Measurements from ENCODE around the gene DLGAP1. TPM values are rescaled to one million over a fixed set of nuclear protein-coding genes. Genes with fewer than 3 reads are reported as not detected.
"Not testable (repeated sequence)": the region's sequence is repeated elsewhere in the genome, so short reads cannot be mapped to it uniquely, and the experiment has no call there.

The DLGAP1 gene
- total RNA-seq, 1 donor from 2014 or later = 0.36 TPM

DNA sequence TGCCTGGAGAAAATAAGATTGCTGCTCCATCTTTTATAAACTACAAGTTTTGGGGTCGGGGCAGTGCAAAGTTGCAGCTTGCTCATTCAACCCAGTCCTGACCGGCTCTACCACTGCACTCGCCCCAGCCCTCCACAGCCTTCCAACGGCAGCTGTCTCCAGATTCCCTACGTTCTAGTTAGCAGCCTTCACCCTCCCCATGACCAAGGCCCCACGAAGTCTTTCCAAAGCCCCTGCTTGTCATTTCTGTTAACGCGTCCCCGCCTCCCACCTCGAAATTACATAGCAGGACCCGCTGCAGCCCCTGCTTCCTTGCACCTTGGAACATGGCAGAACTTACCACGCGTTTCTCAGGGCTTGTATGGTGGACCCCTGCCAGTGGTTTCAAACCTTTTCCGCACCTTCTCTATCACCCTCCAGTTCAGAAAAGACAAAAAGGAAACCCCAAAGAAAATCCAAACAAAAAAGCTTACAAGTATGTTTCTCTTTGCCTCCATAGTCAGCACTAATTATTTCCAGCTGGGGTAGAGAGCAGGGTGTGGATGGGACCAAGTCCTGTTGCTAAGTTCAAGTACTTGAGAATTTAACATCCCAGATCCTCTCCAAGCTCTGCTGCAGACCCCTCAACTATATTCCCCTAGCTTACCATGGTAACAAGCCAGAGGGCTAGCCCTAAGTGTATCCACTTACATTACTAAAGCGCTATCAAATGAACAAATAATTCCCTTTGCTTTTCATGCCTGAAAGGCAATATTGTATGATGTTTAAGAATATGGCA, 843.6 kb downstream of the DLGAP1 start:
- intact Hi-C loops (cut with micrococcal nuclease) = no loop called here
- DNase-seq (ENCODE audit: low spot score) = no peak

GRCh38 chr18:3610813-3611212, 844.3 kb downstream of the DLGAP1 start:
- Mint-ChIP-seq H3K36me3 (ENCODE audit: low read depth) (peaks cover 6% of the 10 kb centered on the region), H3K4me1 (ENCODE audit: low read depth) (peaks cover 37% of the 10 kb centered on the region), H3K4me3 (no peak overlapping the region), H3K27ac (no peak overlapping the region), H3K9me3 (no peaks in the 10 kb centered on the region), H3K27me3 (ENCODE audit: insufficient read depth) (no peaks in the 10 kb centered on the region)
- intact Hi-C loops (cut with micrococcal nuclease) = no loop called here
- no peak for DNase-seq (ENCODE audit: low spot score)

More for the DNA sequence above, 843.6 kb downstream of the DLGAP1 start:
- H3K27ac Mint-ChIP-seq = no peak overlapping the region
- H3K4me1 Mint-ChIP-seq (ENCODE audit: low read depth) = peaks cover 37% of the 10 kb centered on the region
- no peaks in the 10 kb centered on the region for H3K9me3 Mint-ChIP-seq
- H3K36me3 Mint-ChIP-seq (ENCODE audit: low read depth) = peaks cover 6% of the 10 kb centered on the region
- no peaks in the 10 kb centered on the region for H3K27me3 Mint-ChIP-seq (ENCODE audit: insufficient read depth)
- no peak overlapping the region for H3K4me3 Mint-ChIP-seq

GRCh38 chr18:3610188-3610708, 844.9 kb downstream of the DLGAP1 start:
- peaks cover 34% of the 10 kb centered on the region for H3K4me1 Mint-ChIP-seq (ENCODE audit: low read depth)
- no peak for DNase-seq (ENCODE audit: low spot score)
- no peak overlapping the region for H3K4me3 Mint-ChIP-seq
- H3K27me3 Mint-ChIP-seq (ENCODE audit: insufficient read depth) = no peaks in the 10 kb centered on the region
- H3K27ac Mint-ChIP-seq = no peak overlapping the region
- H3K9me3 Mint-ChIP-seq = no peaks in the 10 kb centered on the region
- H3K36me3 Mint-ChIP-seq (ENCODE audit: low read depth) = peaks cover 6% of the 10 kb centered on the region
- intact Hi-C loops (cut with micrococcal nuclease) = no loop called here

DNA sequence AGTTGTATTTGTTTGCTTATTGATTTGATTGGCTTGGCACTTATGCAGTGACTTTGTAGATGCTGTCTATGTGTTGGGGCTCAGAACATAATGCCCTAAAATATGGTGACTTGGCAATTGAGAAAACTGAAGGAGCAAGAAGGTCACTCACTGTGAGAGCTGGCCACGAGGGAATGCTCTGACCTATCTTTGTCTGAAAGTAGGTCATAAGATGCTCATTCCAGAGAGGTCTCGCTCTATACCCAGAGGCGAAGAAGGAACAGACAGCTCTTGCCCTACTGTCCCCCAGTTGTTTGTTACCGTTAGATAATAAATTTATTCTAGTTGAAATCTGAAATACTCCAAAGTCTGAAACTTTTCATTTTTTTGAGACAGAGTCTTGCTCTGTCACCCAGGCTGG, 846.6 kb downstream of the DLGAP1 start:
- no peak for DNase-seq (ENCODE audit: low spot score)
- no peak overlapping the region for H3K4me3 Mint-ChIP-seq
- peaks cover 31% of the 10 kb centered on the region for H3K4me1 Mint-ChIP-seq (ENCODE audit: low read depth)
- peak overlapping the region; percentile 45 for H3K27ac Mint-ChIP-seq
- peaks cover 6% of the 10 kb centered on the region for H3K36me3 Mint-ChIP-seq (ENCODE audit: low read depth)
- intact Hi-C loops (cut with micrococcal nuclease) = no loop called here
- H3K27me3 Mint-ChIP-seq (ENCODE audit: insufficient read depth) = no peaks in the 10 kb centered on the region
- H3K9me3 Mint-ChIP-seq = no peaks in the 10 kb centered on the region

DNA sequence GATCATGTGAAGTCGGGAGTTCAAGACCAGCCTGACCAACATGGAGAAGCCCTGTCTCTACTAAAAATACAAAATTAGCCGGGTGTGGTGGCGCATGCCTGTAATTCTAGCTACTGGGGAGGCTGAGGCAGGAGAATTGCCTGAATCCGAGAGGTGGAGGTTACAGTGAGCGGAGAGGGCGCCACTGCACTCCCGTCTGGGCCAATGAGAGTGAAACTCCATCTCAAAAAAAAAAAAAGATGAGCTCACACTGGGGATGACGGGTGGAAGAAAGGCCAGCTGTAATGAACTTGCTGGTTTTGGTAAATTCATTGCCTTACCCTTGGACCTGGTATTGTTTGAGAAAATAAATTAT, 847.0 kb downstream of the DLGAP1 start:
- intact Hi-C loops (cut with micrococcal nuclease); H3K27me3 Mint-ChIP-seq (ENCODE audit: insufficient read depth); H3K4me3 Mint-ChIP-seq; DNase-seq (ENCODE audit: low spot score); H3K36me3 Mint-ChIP-seq (ENCODE audit: low read depth); H3K9me3 Mint-ChIP-seq: not testable (repeated sequence)
- H3K4me1 Mint-ChIP-seq (ENCODE audit: low read depth) = peaks cover 31% of the 10 kb centered on the region
- peak overlapping the region; percentile 45 for H3K27ac Mint-ChIP-seq

DNA sequence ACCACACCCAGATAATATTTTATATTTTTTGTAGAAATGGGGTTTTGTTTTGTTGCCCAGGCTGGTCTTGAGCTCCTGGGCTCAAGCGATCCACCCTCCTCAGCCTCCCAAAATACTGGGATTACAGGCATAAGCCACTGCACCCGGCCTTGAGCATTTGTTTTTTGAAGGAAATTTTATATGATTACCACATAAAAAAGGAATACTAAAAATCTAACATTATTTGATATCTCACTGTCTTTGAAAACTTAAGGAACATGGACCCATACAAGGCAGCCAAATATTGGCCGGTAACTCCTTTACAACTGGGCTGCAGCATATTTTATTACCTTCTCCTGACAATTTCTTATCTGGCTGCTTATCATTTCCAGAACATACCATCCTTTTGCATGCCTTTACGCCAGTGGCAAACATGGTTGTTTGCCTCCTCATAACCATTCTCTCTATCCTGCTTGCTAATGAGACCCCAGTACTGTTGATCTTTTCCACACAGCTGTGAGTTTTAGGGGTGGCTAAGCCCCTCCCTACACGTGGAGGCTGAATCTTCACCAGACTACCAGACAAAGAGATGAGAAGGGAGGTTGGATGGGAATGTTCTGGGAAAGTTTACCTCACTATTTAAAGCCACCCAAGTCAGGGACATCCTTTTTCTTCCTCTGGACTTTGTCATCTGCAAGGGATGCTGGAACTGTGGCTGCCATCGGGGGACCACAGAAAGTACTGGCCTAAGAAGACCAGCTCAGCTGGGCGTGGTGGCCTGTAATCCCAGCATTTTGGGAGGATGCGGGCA, 847.6 kb downstream of the DLGAP1 start:
- Mint-ChIP-seq H3K9me3 (no peaks in the 10 kb centered on the region), H3K36me3 (ENCODE audit: low read depth) (peaks cover 6% of the 10 kb centered on the region), H3K27ac (peak overlapping the region; percentile 49), H3K27me3 (ENCODE audit: insufficient read depth) (no peaks in the 10 kb centered on the region), H3K4me3 (peak overlapping the region; percentile 3), H3K4me1 (ENCODE audit: low read depth) (peaks cover 31% of the 10 kb centered on the region)
- no peak for DNase-seq (ENCODE audit: low spot score)
- intact Hi-C loops (cut with micrococcal nuclease) = no loop called here

- intact Hi-C loops (cut with micrococcal nuclease); H3K36me3 Mint-ChIP-seq (ENCODE audit: low read depth); H3K27me3 Mint-ChIP-seq (ENCODE audit: insufficient read depth); DNase-seq (ENCODE audit: low spot score); H3K9me3 Mint-ChIP-seq; H3K4me3 Mint-ChIP-seq: not testable (repeated sequence)
- Mint-ChIP-seq H3K27ac (peak overlapping the region; percentile 49), H3K4me1 (ENCODE audit: low read depth) (peaks cover 31% of the 10 kb centered on the region)
Measured at GRCh38 chr18:3606863-3607262, 848.2 kb downstream of the DLGAP1 start.

- H3K27ac Mint-ChIP-seq = no peak overlapping the region
- H3K4me1 Mint-ChIP-seq (ENCODE audit: low read depth) = peaks cover 25% of the 10 kb centered on the region
Measured at GRCh38 chr18:3605954-3606443, 849.1 kb downstream of the DLGAP1 start.

GRCh38 chr18:3605486-3605952, 849.6 kb downstream of the DLGAP1 start:
- no peaks in the 10 kb centered on the region for H3K9me3 Mint-ChIP-seq
- no peak for DNase-seq (ENCODE audit: low spot score)
- H3K27me3 Mint-ChIP-seq (ENCODE audit: insufficient read depth) = no peaks in the 10 kb centered on the region
- H3K4me1 Mint-ChIP-seq (ENCODE audit: low read depth) = peaks cover 25% of the 10 kb centered on the region
- intact Hi-C loops (cut with micrococcal nuclease) = loop anchor here (2.0 kb wide), 1 partner anchor 37 kb away; no protein-coding TSS in a partner anchor
- no peak overlapping the region for H3K4me3 Mint-ChIP-seq
- H3K36me3 Mint-ChIP-seq (ENCODE audit: low read depth) = peaks cover 8% of the 10 kb centered on the region
- H3K27ac Mint-ChIP-seq = no peak overlapping the region

More at GRCh38 chr18:3605954-3606443, 849.1 kb downstream of the DLGAP1 start:
- intact Hi-C loops (cut with micrococcal nuclease) = loop anchor here (2.0 kb wide), 1 partner anchor 37 kb away; no protein-coding TSS in a partner anchor
- peaks cover 8% of the 10 kb centered on the region for H3K36me3 Mint-ChIP-seq (ENCODE audit: low read depth)
- no peaks in the 10 kb centered on the region for H3K27me3 Mint-ChIP-seq (ENCODE audit: insufficient read depth)
- no peaks in the 10 kb centered on the region for H3K9me3 Mint-ChIP-seq
- H3K4me3 Mint-ChIP-seq = no peak overlapping the region
- peak; percentile 22 for DNase-seq (ENCODE audit: low spot score)

DNA sequence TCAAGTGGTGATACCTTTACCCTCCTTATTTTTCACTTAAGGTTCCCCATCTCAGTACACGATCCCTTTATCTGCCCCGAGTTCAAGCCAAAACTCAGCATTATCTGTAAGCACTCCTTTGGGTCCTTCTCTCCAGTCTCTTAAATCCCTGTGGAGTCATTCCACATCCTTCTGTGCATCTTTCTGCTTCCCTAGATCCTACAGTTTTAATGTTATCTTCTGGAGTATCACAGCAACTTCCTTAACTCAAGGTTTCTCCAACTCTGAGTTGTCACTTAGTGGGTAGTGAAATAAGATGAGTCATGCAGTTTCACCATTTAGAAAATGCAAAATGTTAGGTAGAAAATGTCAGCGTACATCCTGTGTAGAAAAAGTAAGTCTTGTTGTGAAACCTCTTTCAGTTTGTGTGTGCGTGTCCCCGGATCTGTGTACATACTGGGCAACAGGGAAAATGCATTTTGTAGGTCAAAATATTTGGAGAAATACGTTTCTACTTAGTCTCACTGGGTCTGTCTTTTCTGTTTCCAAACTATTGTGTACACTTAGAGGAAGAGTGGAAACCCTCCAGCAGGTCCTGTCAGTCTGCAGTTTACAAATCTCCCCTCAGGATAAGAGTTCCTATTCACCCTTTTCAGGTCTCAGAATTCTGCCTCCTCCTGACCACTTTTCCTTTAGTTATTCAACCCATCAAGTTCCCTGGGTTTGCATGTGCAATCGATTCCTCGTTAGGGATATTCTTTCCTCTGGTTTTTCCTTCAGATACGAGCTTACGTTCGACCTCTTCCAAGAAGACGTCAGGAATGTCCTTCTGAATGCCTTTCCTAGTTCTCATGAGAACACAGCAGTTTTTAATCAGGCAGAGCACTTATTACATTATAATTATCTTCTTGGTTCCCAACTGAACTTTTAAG, 850.4 kb downstream of the DLGAP1 start:
- no peak overlapping the region for H3K27ac Mint-ChIP-seq

GRCh38 chr18:3604235-3604497, 850.9 kb downstream of the DLGAP1 start:
- intact Hi-C loops (cut with micrococcal nuclease) = loop anchor here (1.0 to 2.0 kb wide), 6 partner anchors 21 to 543 kb away; no protein-coding TSS in a partner anchor
- DNase-seq (ENCODE audit: low spot score) = no peak
- H3K4me3 Mint-ChIP-seq = no peak overlapping the region

More for the DNA sequence above, 850.4 kb downstream of the DLGAP1 start:
- no peaks in the 10 kb centered on the region for H3K9me3 Mint-ChIP-seq
- no peaks in the 10 kb centered on the region for H3K27me3 Mint-ChIP-seq (ENCODE audit: insufficient read depth)
- H3K4me1 Mint-ChIP-seq (ENCODE audit: low read depth) = peaks cover 19% of the 10 kb centered on the region
- no peak overlapping the region for H3K4me3 Mint-ChIP-seq
- intact Hi-C loops (cut with micrococcal nuclease) = loop anchor here (1.0 to 2.0 kb wide), 6 partner anchors 21 to 543 kb away; no protein-coding TSS in a partner anchor
- peak; percentile 38 for DNase-seq (ENCODE audit: low spot score)
- peaks cover 8% of the 10 kb centered on the region for H3K36me3 Mint-ChIP-seq (ENCODE audit: low read depth)

More at GRCh38 chr18:3604235-3604497, 850.9 kb downstream of the DLGAP1 start:
- Mint-ChIP-seq H3K4me1 (ENCODE audit: low read depth) (peaks cover 15% of the 10 kb centered on the region), H3K36me3 (ENCODE audit: low read depth) (peaks cover 3% of the 10 kb centered on the region), H3K9me3 (no peaks in the 10 kb centered on the region), H3K27ac (no peak overlapping the region), H3K27me3 (ENCODE audit: insufficient read depth) (no peaks in the 10 kb centered on the region)

Data from activated T-helper 1 cell treated with anti-CD3 and anti-CD28 coated beads, Interleukin-12 subunit alpha, Interleukin-12 subunit beta, Interleukin-2, Interleukin-4 antibody, amounts not matched to agents 30 ng/mL and 10 ng/mL and 1 ng/mL, durations not matched to agents 14 hours and 24 hours and 36 hours (primary cell).